Stimulated activated CD4-positive, alpha-beta T cell treated with anti-CD3 and anti-CD28 coated beads, TNF-alpha, amount 100 ng/mL, for 4 hours (primary cell): ENCODE results near the gene SOAT2.

Source experiments
- DNase-seq, 3 experiments: peaks; one replicate each; pipeline ENCODE4 v3.0.0-alpha.2; 2020; ENCODE audit warnings: low read depth in 3 of 3

SOAT2 gene, protein sequence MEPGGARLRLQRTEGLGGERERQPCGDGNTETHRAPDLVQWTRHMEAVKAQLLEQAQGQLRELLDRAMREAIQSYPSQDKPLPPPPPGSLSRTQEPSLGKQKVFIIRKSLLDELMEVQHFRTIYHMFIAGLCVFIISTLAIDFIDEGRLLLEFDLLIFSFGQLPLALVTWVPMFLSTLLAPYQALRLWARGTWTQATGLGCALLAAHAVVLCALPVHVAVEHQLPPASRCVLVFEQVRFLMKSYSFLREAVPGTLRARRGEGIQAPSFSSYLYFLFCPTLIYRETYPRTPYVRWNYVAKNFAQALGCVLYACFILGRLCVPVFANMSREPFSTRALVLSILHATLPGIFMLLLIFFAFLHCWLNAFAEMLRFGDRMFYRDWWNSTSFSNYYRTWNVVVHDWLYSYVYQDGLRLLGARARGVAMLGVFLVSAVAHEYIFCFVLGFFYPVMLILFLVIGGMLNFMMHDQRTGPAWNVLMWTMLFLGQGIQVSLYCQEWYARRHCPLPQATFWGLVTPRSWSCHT

DNA sequence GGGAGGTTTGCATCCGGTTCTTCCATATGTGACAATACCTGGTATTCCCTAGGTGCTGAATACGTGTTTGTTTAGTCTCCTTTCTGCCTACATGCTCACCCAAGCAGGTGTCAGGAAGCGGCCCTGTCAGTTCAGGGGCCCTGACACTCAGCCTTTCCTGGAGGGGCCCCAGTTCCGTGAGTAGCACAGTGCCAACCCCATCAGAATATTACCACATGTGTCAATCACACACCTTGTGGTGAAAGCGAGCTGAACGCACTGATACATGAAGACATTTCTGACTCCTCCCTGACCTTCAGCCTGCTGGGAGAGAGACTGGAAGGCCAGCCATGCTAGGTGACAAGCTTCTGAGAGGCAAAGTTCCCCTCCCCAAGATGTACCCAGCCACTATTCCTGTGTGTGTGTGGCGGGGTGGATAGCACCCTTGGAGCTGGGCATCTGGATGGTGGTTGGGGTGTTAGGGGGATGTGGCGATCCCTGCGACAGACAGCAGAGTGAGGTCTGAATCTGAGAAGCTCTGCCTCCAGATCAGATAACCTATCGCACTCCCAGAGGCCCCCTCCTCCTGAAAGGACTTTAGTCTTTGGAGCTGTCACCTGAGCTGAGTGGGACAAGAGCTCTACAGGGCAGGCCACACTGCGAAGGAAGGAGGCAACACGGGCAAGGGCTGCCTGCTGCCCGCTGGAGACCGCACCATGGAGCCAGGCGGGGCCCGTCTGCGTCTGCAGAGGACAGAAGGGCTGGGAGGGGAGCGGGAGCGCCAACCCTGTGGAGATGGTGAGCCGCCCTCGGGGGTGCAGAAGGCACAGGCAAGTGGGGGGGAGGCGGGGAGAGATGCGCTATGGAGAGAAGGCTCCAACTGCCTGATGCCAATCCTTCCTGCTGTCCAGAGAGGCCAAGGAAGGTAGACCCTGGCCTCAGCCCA is at the start of gene SOAT2:
TSS of gene SOAT2 (plus strand) at position 604 of the 925 bp plus-strand sequence. CDS start at position 696, 92 bp downstream.
- DNase-seq = no peak

DNA sequence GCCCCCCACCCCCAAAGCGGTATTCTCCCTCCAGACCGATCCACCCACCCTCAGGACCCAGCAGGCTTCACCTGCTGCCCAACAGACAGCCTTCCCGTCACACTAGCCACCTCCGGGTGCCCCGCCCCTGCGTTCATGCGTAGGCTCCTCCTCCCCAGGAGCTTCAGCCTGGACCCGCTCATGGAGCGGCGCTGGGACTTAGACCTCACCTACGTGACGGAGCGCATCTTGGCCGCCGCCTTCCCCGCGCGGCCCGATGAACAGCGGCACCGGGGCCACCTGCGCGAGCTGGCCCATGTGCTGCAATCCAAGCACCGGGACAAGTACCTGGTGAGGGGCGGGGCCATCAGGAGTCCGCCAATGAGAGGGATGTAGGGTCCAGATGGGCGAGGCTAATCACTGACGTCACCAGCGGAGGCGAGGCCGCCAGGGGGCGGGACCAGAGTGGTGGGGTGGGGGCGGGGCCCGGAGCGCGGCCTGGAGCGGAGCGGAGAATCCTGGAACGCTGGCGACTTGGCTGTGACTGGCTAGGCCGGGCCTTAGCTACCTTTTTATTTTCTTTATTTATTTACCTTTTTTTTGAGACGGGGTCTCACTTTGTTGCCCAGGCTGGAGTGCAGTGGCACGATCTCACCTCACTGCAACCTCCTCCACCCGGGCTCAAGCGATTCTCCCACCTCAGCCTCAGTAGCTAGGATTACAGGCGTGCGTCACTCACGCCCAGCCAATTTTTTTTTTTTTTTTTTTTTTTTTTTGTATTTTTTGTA is 49.0 kb upstream of the SOAT2 start:
- peak; percentile 84 to 91 (median 88) for DNase-seq

GRCh38 chr12:53055471-53056266 is 47.6 kb upstream of the SOAT2 start:
- DNase-seq = no peak

DNA sequence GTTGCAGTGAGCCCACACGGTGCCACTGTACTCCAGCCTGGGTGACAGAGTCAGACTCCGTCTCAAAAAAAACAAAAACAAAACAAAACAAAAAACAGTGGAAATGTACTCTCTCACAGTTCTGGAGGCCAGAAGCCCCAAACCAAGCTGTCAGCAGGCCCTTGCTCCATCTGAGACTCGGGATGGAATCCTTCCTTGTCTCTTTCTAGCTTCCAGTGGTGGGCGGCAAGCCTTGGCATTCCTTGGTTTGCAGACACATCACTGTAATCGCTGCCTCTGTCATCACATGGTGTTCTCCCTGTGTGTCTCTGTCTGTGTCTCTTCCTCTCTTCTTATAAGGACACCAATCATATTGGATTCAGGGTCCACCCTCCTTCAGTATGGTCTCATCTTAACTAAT is 47.0 kb upstream of the SOAT2 start:
- DNase-seq = no peak

DNA sequence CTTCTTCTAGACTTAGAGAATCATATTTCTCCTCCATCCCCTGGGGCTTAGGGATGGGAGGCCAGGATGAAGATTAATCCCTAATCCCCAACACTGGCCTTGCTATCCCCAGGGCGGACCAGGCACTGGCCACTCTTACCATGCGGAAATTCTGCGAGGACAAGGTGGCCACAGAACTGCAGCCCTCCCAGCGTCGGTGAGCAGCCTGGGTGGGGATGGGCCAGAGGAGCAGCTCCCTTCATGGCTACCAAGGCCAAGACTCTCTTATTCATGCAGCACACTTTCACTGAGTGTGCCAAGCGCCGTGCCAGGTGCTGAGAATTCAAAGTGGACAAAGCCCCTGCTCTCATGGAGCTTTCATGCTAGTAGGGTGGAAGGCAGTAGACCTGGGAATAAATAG is 46.4 kb upstream of the SOAT2 start:
- no peak for DNase-seq

DNA sequence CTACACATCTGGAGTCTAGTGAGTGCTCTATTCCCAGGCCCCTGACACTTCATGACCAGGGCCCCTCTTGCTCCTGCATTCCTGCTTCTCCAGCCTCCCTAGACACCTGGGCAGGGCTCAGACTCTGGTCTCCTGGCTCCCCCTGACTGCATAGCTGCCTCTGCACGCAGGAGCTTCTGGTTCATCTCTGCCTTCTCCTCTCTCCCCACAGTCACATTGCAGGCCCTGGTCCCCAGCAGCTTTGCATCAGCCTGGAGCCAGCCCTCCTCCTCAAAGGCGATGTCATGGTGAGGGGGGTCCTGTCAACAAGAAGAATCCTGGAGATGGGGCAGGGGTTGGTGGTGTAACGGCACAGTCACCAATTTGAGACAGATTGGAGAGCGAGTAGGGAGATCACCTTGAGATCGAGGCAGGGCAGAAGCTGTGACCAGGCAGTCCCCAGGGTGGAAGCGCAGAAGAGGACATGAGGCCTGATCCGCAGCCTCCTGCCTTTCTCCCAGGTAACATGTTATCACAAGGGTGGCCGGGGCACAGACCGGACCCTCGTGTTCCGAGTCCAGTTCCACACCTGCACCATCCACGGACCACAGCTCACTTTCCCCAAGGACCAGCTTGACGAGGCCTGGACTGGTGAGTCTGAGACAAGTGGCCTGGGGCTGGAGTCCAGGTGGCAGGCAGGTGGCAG is 45.3 kb upstream of the SOAT2 start:
- DNase-seq = no peak

DNA sequence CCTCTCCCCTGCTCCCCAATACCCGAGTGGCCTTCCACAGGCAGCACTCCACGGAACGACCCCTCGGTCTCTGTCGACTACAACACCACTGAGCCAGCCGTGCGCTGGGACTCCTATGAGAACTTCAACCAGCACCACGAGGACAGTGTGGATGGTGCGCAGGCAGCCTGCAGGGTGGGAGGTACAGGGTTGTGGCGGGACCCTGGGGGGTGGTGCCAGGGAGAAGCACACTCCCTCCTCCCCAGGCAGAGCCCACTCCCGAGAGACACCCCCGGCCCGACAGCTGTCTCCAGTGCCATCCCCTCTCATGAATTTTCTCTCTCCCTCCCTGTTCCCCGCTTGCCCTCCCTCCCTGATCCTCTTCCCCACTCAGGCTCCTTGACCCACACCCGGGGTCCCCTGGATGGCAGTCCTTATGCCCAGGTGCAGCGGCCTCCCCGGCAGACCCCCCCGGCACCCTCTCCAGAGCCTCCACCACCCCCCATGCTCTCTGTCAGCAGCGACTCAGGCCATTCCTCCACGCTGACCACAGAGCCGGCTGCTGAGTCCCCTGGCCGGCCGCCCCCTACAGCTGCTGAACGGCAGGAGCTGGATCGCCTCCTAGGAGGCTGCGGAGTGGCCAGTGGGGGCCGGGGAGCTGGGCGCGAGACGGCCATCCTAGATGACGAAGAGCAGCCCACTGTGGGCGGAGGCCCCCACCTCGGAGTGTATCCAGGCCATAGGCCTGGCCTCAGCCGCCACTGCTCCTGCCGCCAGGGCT is 44.4 kb upstream of the SOAT2 start:
- no peak for DNase-seq

- no peak for DNase-seq
Observed at GRCh38 chr12:53059434-53060063, 43.7 kb upstream of the SOAT2 start.

- no peak for DNase-seq
Observed at GRCh38 chr12:53060064-53060720, 43.1 kb upstream of the SOAT2 start.

DNA sequence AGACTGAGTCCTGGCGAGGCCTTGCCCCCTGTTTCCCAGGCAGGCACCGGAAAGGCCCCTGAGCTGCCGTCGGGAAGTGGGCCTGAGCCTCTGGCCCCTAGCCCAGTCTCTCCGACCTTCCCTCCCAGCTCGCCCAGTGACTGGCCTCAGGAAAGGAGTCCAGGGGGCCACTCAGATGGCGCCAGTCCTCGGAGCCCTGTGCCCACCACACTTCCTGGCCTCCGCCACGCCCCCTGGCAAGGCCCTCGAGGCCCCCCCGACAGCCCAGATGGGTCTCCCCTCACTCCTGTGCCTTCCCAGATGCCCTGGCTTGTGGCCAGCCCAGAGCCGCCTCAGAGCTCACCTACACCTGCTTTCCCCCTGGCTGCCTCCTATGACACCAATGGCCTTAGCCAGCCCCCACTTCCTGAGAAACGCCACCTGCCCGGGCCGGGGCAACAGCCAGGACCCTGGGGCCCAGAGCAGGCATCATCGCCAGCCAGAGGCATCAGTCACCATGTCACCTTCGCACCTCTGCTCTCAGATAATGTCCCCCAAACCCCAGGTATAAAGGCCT is 42.5 kb upstream of the SOAT2 start:
- DNase-seq = no peak

- no peak for DNase-seq
Observed at GRCh38 chr12:53061404-53062010, 41.8 kb upstream of the SOAT2 start.

DNA sequence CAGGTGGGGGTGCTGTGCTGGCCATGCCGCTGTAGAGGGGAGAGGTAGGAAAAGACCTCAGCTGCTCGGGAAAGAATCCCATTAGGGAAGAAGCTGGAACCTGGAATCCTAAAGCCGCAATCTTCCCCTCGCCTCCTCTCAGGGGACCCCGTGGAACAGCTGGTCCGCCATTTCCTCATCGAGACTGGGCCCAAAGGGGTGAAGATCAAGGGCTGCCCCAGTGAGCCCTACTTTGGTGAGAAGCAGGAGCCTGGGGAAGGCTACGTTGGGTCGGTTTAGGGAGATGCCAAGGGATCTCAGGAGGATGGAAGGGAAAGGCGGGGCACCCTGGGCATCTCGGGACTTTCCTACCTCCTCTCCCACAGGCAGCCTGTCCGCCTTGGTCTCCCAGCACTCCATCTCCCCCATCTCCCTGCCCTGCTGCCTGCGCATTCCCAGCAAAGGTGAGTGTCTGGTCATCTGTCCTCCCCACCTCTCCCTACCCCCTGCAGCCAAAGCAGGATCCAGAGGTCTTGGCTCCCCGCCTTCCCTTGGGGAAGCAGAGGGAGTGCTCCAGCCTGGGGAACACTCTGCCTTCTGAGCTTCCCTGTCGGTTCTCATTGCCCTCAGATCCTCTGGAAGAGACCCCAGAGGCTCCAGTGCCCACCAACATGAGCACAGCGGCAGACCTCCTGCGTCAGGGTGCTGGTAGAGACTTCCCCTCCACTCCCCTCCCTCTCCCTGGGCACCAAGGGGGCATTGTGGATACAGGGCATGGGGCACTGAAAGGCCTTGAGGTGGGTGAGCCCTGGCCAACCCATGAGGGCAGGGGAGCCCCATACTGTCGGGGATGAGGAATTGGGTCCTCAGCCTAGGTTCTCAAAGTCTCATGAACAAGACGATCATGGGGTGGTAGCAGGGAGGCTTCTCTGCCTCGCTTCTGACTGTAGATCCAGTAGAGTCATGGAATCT is 41.0 kb upstream of the SOAT2 start:
- no peak for DNase-seq

DNA sequence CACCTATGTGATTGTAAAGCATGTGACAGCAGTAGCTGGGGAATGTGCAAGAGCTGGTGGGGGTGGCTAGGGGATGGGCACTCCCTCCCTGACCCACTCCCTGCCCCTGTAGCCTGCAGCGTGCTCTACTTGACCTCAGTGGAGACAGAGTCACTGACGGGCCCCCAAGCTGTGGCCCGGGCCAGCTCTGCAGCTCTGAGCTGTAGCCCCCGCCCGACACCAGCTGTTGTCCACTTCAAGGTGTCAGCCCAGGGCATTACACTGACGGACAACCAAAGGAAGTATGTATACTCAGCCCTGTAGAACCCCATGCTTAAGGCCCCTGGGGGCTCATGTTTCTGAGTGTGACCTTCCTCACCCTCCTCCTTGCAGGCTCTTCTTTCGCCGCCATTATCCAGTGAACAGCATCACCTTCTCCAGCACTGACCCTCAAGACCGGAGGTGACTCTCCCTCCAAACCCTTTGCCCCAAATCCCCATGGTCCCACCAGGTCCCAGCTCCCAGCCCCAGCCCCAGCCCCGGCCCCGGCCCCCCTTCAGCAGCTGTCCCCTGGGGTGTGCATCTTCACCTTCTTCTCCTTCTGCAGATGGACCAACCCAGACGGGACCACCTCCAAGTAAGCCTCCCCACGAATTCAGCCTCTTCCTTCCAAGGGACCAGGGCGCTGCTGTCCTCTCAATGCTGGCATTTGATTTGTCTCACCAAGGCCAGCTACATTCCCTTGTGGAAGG is 40.1 kb upstream of the SOAT2 start:
- DNase-seq = no peak

GRCh38 chr12:53063708-53064612 is 39.3 kb upstream of the SOAT2 start:
- DNase-seq = no peak
